Aorta (tissue), 5 donors: Measurements from ENCODE around the gene KMT2A. TPM values are rescaled to one million over a fixed set of nuclear protein-coding genes. Genes with fewer than 3 reads are reported as not detected.

Experiments used
- ATAC-seq: fragments of 200-7000 bp; cut with Tn5 transposase; one replicate; pipeline ENCODE4 v1.9.1; 2022; ENCODE audit warnings: moderate library complexity; ENCODE audit not compliant: low FRiP score
- DNase-seq, 2 donors: peaks; one replicate each; pipeline ENCODE4 v3.0.0-alpha.2; 2020
- H3K27ac ChIP-seq, 2 donors: one replicate each; pipeline ENCODE4 v1.5.1; 2013; ENCODE audit warnings: low read length in 2 of 2, mild to moderate bottlenecking in 2 of 2, moderate library complexity in 2 of 2, control low read depth in 1 of 2, inconsistent platforms in 1 of 2, low read depth in 1 of 2
- H3K27me3 ChIP-seq, 2 donors: one replicate each; pipeline ENCODE4 v1.6.1; 2013; ENCODE audit warnings: control low read depth in 1 of 2, low read length in 1 of 2, mild to moderate bottlenecking in 1 of 2, moderate library complexity in 1 of 2; ENCODE audit not compliant: insufficient read depth in 2 of 2, control insufficient read depth in 1 of 2
- H3K36me3 ChIP-seq, 2 donors: one replicate each; pipeline ENCODE4 v1.6.1; 2013; ENCODE audit warnings: control low read depth in 1 of 2, low read length in 1 of 2, mild to moderate bottlenecking in 1 of 2; ENCODE audit not compliant: insufficient read depth in 2 of 2, control insufficient read depth in 1 of 2
- H3K4me1 ChIP-seq, 2 donors: one replicate each; pipeline ENCODE4 v1.6.1; 2013; ENCODE audit warnings: low read length in 2 of 2, control low read depth in 1 of 2, mild to moderate bottlenecking in 1 of 2, moderate library complexity in 1 of 2; ENCODE audit not compliant: insufficient read depth in 2 of 2, control insufficient read depth in 1 of 2
- H3K4me3 ChIP-seq, 2 donors: one replicate each; pipeline ENCODE4 v1.5.1; 2013; ENCODE audit warnings: low read length in 2 of 2, control low read depth in 1 of 2, mild to moderate bottlenecking in 1 of 2
- H3K9me3 ChIP-seq: one replicate; pipeline ENCODE4 v1.6.1; 2013; ENCODE audit warnings: mild to moderate bottlenecking, low read length; ENCODE audit not compliant: control insufficient read depth
- WGBS, 2 donors: extraction: QIAGEN DNeasy Blood & Tissue Kit; methylation state at CpG; one replicate each; pipeline ENCODE4 v1.1.7; 2013; 5-methylcytosine and 5-hydroxymethylcytosine counted together
- intact Hi-C, 2 donors: fragments of 100-400 bp; cut with DNase I; formaldehyde crosslinking; loops; one replicate each; pipeline versions ENCODE4 v1.14.2 to v1.15.0; 2022
- polyA plus RNA-seq, 2 donors: library from polyadenylated mRNA; stranded (reverse); fragments of 200-250 nt; gene quantifications; one replicate each; pipeline ENCODE4 v1.2.3, GENCODE V29; 2013
- total RNA-seq, 2 donors: library from RNA; stranded (reverse); fragmentation: NEBNext Ultra II Directional; extraction: Animal tissue kit (Norgen Biotek cat#: 25700); gene quantifications; one replicate each; pipeline ENCODE4 v1.2.1, GENCODE V29; 2021
- donor health status: healthy with polysubstance abuse.
- donor health status: Bipolar disorder and iron deficiency.
- donor health status: DM: no; HTN: no; CAD: no.
- donor health status: DM: no; HTN: no; CAD: no.
- donor health status: DM: yes; HTN: yes; CAD: no.

The KMT2A gene
- total and polyA plus RNA-seq, 4 donors = 5.6 to 114 (median 60.0) TPM

- H3K27me3 ChIP-seq = no peaks in the 10 kb centered on the region
- intact Hi-C loops = loop anchor here (5.0 kb wide), 2 partner anchors 48 to 83 kb away; partner anchors contain the start of genes ATP5MG (in 2 of the 2) and KMT2A (in 1 of the 2)
- no peak overlapping the region for H3K27ac ChIP-seq
- H3K4me3 ChIP-seq = no peak overlapping the region
- no peaks in the 10 kb centered on the region for H3K4me1 ChIP-seq
- DNase-seq = no peak
- ATAC-seq = no peak
- no peaks in the 10 kb centered on the region for H3K9me3 ChIP-seq
- peaks cover 4 to 13% of the 10 kb centered on the region in 2 donors for H3K36me3 ChIP-seq
These were observed 49.0 kb downstream of the KMT2A start for GRCh38 chr11:118485273-118485672.

- WGBS, 2 donors = 25% methylated on average over 7 of the region's 7 CpGs
- Histone ChIP-seq H3K36me3 (peaks cover 3 to 13% of the 10 kb centered on the region in 2 donors), H3K4me1 (no peaks in the 10 kb centered on the region), H3K27ac (no peak overlapping the region), H3K4me3 (no peak overlapping the region), H3K27me3 (no peaks in the 10 kb centered on the region), H3K9me3 (no peaks in the 10 kb centered on the region)
- intact Hi-C loops = loop anchor here (5.0 kb wide), 2 partner anchors 51 to 86 kb away; partner anchors contain the start of genes ATP5MG (in 2 of the 2) and KMT2A (in 1 of the 2)
- DNase-seq (peak; percentile 68 to 85), ATAC-seq (peak; percentile 87)
These were observed 52.3 kb downstream of the KMT2A start for GRCh38 chr11:118488480-118489109.

- Histone ChIP-seq H3K27me3 (no peaks in the 10 kb centered on the region), H3K4me3 (no peak overlapping the region), H3K4me1 (no peaks in the 10 kb centered on the region), H3K36me3 (peaks cover 3 to 10% of the 10 kb centered on the region in 2 donors), H3K9me3 (no peaks in the 10 kb centered on the region), H3K27ac (no peak overlapping the region)
- no peak for ATAC-seq
- 77 to 82% methylated on average over 4 of the region's 4 CpGs for WGBS, 2 donors
- DNase-seq = no peak
- intact Hi-C loops = no loop called here
These were observed 54.7 kb downstream of the KMT2A start for GRCh38 chr11:118491041-118491440.

- no peak for DNase-seq
- Histone ChIP-seq H3K4me1 (no peaks in the 10 kb centered on the region), H3K27ac (no peak overlapping the region), H3K9me3 (no peaks in the 10 kb centered on the region), H3K4me3 (no peak overlapping the region), H3K27me3 (no peaks in the 10 kb centered on the region), H3K36me3 (peaks cover 9 to 13% of the 10 kb centered on the region in 2 donors)
- intact Hi-C loops = no loop called here
- 85% methylated on average over 4 of the region's 4 CpGs for WGBS, 2 donors
- no peak for ATAC-seq
These were observed 61.5 kb downstream of the KMT2A start for GRCh38 chr11:118497831-118498230.

- WGBS, 2 donors = 7 to 9% methylated on average over 3 of the region's 3 CpGs
- DNase-seq (no peak), ATAC-seq (no peak)
- Histone ChIP-seq H3K27ac (no peak overlapping the region), H3K4me1 (no peaks in the 10 kb centered on the region), H3K36me3 (peaks cover 11 to 15% of the 10 kb centered on the region in 2 donors), H3K4me3 (no peak overlapping the region), H3K27me3 (no peaks in the 10 kb centered on the region), H3K9me3 (no peaks in the 10 kb centered on the region)
- intact Hi-C loops = no loop called here
These were observed 66.9 kb downstream of the KMT2A start for GRCh38 chr11:118503216-118503615.

GRCh38 chr11:118511601-118512000, 75.3 kb downstream of the KMT2A start:
- ATAC-seq (no peak), DNase-seq (no peak)
- Histone ChIP-seq H3K4me3 (no peak overlapping the region), H3K9me3 (no peaks in the 10 kb centered on the region), H3K27me3 (no peaks in the 10 kb centered on the region), H3K27ac (no peak overlapping the region), H3K36me3 (peaks cover 9 to 13% of the 10 kb centered on the region in 2 donors), H3K4me1 (no peaks in the 10 kb centered on the region)
- WGBS, 2 donors = 83 to 88% methylated on average over 5 of the region's 5 CpGs
- intact Hi-C loops = no loop called here

GRCh38 chr11:118514103-118514502, 77.8 kb downstream of the KMT2A start:
- no peak overlapping the region for H3K4me3 ChIP-seq
- H3K27ac ChIP-seq = no peak overlapping the region
- WGBS, 2 donors = 85% methylated on average over 7 of the region's 7 CpGs
- H3K4me1 ChIP-seq = no peaks in the 10 kb centered on the region
- ATAC-seq (no peak), DNase-seq (no peak)
- peaks cover 9 to 14% of the 10 kb centered on the region in 2 donors for H3K36me3 ChIP-seq
- H3K9me3 ChIP-seq = no peaks in the 10 kb centered on the region
- no peaks in the 10 kb centered on the region for H3K27me3 ChIP-seq
- intact Hi-C loops = no loop called here

GRCh38 chr11:118519549-118519948, 83.3 kb downstream of the KMT2A start:
- Histone ChIP-seq H3K4me3 (no peak overlapping the region), H3K36me3 (peaks cover 13 to 23% of the 10 kb centered on the region in 2 donors), H3K9me3 (no peaks in the 10 kb centered on the region), H3K4me1 (no peaks in the 10 kb centered on the region), H3K27me3 (no peaks in the 10 kb centered on the region), H3K27ac (no peak overlapping the region)
- no peak for ATAC-seq
- 84% methylated on average over 6 of the region's 6 CpGs for WGBS, 2 donors
- DNase-seq = no peak
- intact Hi-C loops = no loop called here

GRCh38 chr11:118521892-118522311, 85.6 kb downstream of the KMT2A start:
- Histone ChIP-seq H3K9me3 (no peaks in the 10 kb centered on the region), H3K27ac (no peak overlapping the region), H3K4me1 (no peaks in the 10 kb centered on the region), H3K4me3 (no peak overlapping the region), H3K36me3 (peaks cover 7 to 23% of the 10 kb centered on the region in 2 donors), H3K27me3 (no peaks in the 10 kb centered on the region)
- ATAC-seq (no peak), DNase-seq (peak in 1 of 2 donors; percentile 48)
- intact Hi-C loops = no loop called here
- 77 to 80% methylated on average over 13 of the region's 13 CpGs for WGBS, 2 donors
